ENCODE data around the gene PIP5KL1. TPM values are rescaled to one million over a fixed set of nuclear protein-coding genes. Genes with fewer than 3 reads are reported as not detected.

The PIP5KL1 gene
- polyA plus RNA-seq, 3 donors, result 0.31 to 0.57 (median 0.39) TPM

DNA sequence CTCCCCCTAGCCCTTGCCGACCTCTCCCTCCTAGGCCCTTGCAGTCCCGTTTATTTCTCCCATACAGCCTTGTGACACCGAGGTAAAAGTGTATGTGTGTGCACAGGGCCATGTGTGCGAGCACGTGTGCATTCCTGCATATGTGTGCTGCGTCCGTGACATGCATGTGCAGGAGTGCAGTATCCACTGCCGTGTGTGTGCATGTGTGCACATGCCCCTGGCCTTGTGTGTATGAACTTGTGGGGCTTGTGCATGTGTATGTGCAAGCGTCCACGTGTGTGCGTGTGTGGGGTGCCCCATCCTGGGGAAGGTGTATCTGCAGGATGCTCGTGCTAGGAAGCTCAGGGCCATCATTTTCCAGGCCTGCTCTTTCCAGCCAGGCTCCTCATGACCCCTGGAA, 59.7 kb downstream of the PIP5KL1 start:
- Mint-ChIP-seq H3K27me3 (ENCODE audit: low read depth in 3 of 3) (peaks cover 0 to 3% (median under 1%) of the 10 kb centered on the region in 3 donors), H3K27ac (no peak overlapping the region), H3K4me3 (no peak overlapping the region), H3K4me1 (peaks cover 12% of the 10 kb centered on the region), H3K36me3 (peaks cover 0 to 1% of the 10 kb centered on the region in 2 donors), H3K9me3 (peaks cover 0 to 1% (median 0%) of the 10 kb centered on the region in 7 donors)
- H2AFZ ChIP-seq (ENCODE audit: insufficient read depth, low read depth, low read length, poor library complexity, severe bottlenecking), result no peak overlapping the region
- H3K4me2 ChIP-seq (replicated peaks; ENCODE audit: extremely low read depth, low read length, poor library complexity, severe bottlenecking), result no peak overlapping the region
- 96% methylated on average over 7 of the region's 12 CpGs for WGBS (ENCODE audit: insufficient coverage)
- no peaks in the 10 kb centered on the region for H3K36me3 ChIP-seq (replicated peaks in 1 of 2; ENCODE audit: control insufficient read depth in 1 of 2, insufficient read depth in 2 of 2, low read length in 2 of 2)
- peaks cover 8 to 14% of the 10 kb centered on the region in 2 donors for H3K4me1 ChIP-seq (ENCODE audit: control insufficient read depth in 1 of 2, insufficient read depth in 2 of 2, low read length in 2 of 2)
- H3K4me3 ChIP-seq (replicated peaks in 1 of 3; ENCODE audit: low read depth in 2 of 3, low read length in 3 of 3), result no peak overlapping the region
- H3K27me3 ChIP-seq (ENCODE audit: control insufficient read depth in 2 of 2, insufficient read depth in 2 of 2, low read length in 2 of 2), result no peaks in the 10 kb centered on the region
- TF ChIP-seq, protein P1, sequence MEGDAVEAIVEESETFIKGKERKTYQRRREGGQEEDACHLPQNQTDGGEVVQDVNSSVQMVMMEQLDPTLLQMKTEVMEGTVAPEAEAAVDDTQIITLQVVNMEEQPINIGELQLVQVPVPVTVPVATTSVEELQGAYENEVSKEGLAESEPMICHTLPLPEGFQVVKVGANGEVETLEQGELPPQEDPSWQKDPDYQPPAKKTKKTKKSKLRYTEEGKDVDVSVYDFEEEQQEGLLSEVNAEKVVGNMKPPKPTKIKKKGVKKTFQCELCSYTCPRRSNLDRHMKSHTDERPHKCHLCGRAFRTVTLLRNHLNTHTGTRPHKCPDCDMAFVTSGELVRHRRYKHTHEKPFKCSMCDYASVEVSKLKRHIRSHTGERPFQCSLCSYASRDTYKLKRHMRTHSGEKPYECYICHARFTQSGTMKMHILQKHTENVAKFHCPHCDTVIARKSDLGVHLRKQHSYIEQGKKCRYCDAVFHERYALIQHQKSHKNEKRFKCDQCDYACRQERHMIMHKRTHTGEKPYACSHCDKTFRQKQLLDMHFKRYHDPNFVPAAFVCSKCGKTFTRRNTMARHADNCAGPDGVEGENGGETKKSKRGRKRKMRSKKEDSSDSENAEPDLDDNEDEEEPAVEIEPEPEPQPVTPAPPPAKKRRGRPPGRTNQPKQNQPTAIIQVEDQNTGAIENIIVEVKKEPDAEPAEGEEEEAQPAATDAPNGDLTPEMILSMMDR (IDR thresholded peaks at IDR 0.05), result no peak
- intact Hi-C loops (cut with micrococcal nuclease), result loop anchor here in 1 of 2 donors (1.0 to 10.0 kb wide), 3 partner anchors 84 to 366 kb away; no protein-coding TSS in a partner anchor
- H3K9ac ChIP-seq (ENCODE audit: insufficient read depth, low read length, poor library complexity, severe bottlenecking), result no peak overlapping the region
- no peak for DNase-seq
- H3K9me3 ChIP-seq (replicated peaks in 1 of 2; ENCODE audit: control insufficient read depth in 1 of 2, insufficient read depth in 1 of 2, low read length in 2 of 2), result no peaks in the 10 kb centered on the region
- no peak overlapping the region for H3K27ac ChIP-seq (ENCODE audit: low read depth in 1 of 2, low read length in 2 of 2)
- H4K20me1 ChIP-seq (ENCODE audit: insufficient read depth, low read length), result no peaks in the 10 kb centered on the region
- no peaks in the 10 kb centered on the region for H3K79me2 ChIP-seq (ENCODE audit: insufficient read depth, low read length)

Other genes starting within 250 kb of the PIP5KL1 start
- gene CFAP157, start 223.8 kb downstream of the PIP5KL1 start, polyA plus RNA-seq, result under 1 TPM in 2 of 3 donors, not detected in 1; 0.06 to 0.09 TPM
- 10 to 100 TPM in 2 of 3 donors, 1 to 10 TPM in 1; 6.9 to 19.9 (median 19.5) TPM for gene PTRH1, start 215.1 kb downstream of the PIP5KL1 start, polyA plus RNA-seq
- gene TTC16, start 214.7 kb downstream of the PIP5KL1 start, polyA plus RNA-seq, result under 1 TPM in 1 of 3 donors, not detected in 2; 0.04 TPM
- gene TOR2A, start 195.5 kb downstream of the PIP5KL1 start, polyA plus RNA-seq, result 10 to 100 TPM; 57.4 to 63.8 (median 60.0) TPM
- gene SH2D3C, start 152.1 kb downstream of the PIP5KL1 start, polyA plus RNA-seq, result 10 to 100 TPM; 11.5 to 47.3 (median 20.5) TPM
- 100 to 1,000 TPM in 1 of 3 donors, 10 to 100 TPM in 2; 24.9 to 139 (median 26.4) TPM for gene CDK9, start 144.7 kb downstream of the PIP5KL1 start, polyA plus RNA-seq
- 10 to 100 TPM; 21.3 to 28.5 (median 25.2) TPM for gene FPGS, start 127.9 kb downstream of the PIP5KL1 start, polyA plus RNA-seq
- gene ENG, start 76.1 kb downstream of the PIP5KL1 start, polyA plus RNA-seq, result 10 to 100 TPM; 15.7 to 26.0 (median 17.9) TPM
- gene AK1, start 53.1 kb downstream of the PIP5KL1 start, polyA plus RNA-seq, result 1 to 10 TPM in 1 of 3 donors, not detected in 2; 3.5 TPM
- 10 to 100 TPM in 2 of 3 donors, 1 to 10 TPM in 1; 8.2 to 14.4 (median 12.0) TPM for gene ST6GALNAC6, start 31.2 kb downstream of the PIP5KL1 start, polyA plus RNA-seq
- gene ST6GALNAC4, start 13.7 kb downstream of the PIP5KL1 start, polyA plus RNA-seq, result 10 to 100 TPM in 2 of 3 donors, 1 to 10 TPM in 1; 8.9 to 14.0 (median 10.3) TPM
- 10 to 100 TPM; 22.4 to 28.7 (median 25.4) TPM for gene DPM2, start 7.1 kb upstream of the PIP5KL1 start, polyA plus RNA-seq
- 1 to 10 TPM in 2 of 3 donors, under 1 TPM in 1; 0.86 to 2.3 (median 2.1) TPM for gene EEIG1, start 50.2 kb upstream of the PIP5KL1 start, polyA plus RNA-seq
- gene NAIF1, start 136.5 kb upstream of the PIP5KL1 start, polyA plus RNA-seq, result 1 to 10 TPM; 4.6 to 6.5 (median 5.6) TPM
- gene SLC25A25, start 137.5 kb upstream of the PIP5KL1 start, polyA plus RNA-seq, result 10 to 100 TPM in 1 of 3 donors, 1 to 10 TPM in 2; 5.1 to 43.3 (median 6.3) TPM
- 10 to 100 TPM; 42.0 to 71.5 (median 49.4) TPM for gene PTGES2, start 197.0 kb upstream of the PIP5KL1 start, polyA plus RNA-seq
- under 1 TPM in 1 of 3 donors, not detected in 2; 0.83 TPM for gene LCN2, start 218.7 kb upstream of the PIP5KL1 start, polyA plus RNA-seq
- 10 to 100 TPM; 51.5 to 74.8 (median 54.5) TPM for gene BBLN, start 229.5 kb upstream of the PIP5KL1 start, polyA plus RNA-seq